Endothelial cell of umbilical vein (primary cell): ENCODE measurements around the gene SAMD4A.

Experiments
- EZH2 ChIP-seq: IDR thresholded peaks from 2 replicates; pipeline ENCODE4 v1.6.1; 2012; ENCODE audit warnings: borderline replicate concordance, low read depth, mild to moderate bottlenecking, moderate library complexity, low read length, inconsistent platforms; ENCODE audit not compliant: severe bottlenecking
- FOS ChIP-seq: IDR thresholded peaks from 2 replicates; pipeline ENCODE4 v1.6.1; 2011; ENCODE audit warnings: mild to moderate bottlenecking, low read length, moderate library complexity, borderline replicate concordance; ENCODE audit not compliant: insufficient read depth
- GATA2 ChIP-seq: IDR thresholded peaks from 2 replicates; pipeline ENCODE4 v1.7.0; 2011; ENCODE audit warnings: low read depth, mild to moderate bottlenecking, moderate library complexity, mixed read lengths, low read length; ENCODE audit not compliant: insufficient read length, insufficient read depth
- JUN ChIP-seq: IDR thresholded peaks from 2 replicates; pipeline ENCODE4 v1.6.1; 2011; ENCODE audit warnings: borderline replicate concordance, low read depth; ENCODE audit not compliant: insufficient read length, insufficient read depth
- MYC ChIP-seq: IDR thresholded peaks from one replicate; pipeline ENCODE4 v1.6.1; 2011; ENCODE audit warnings: mild to moderate bottlenecking, low read depth, low read length
- POLR2A ChIP-seq: IDR thresholded peaks from 2 replicates; pipeline ENCODE4 v1.6.1; 2012; ENCODE audit warnings: low read depth, mild to moderate bottlenecking, control low read depth, low read length
- POLR2AphosphoS5 ChIP-seq: IDR thresholded peaks from 2 replicates; pipeline ENCODE4 v1.6.1; 2012; ENCODE audit warnings: low read depth, mild to moderate bottlenecking, control low read depth, low read length, moderate library complexity; ENCODE audit not compliant: insufficient read depth
- TF ChIP-seq, protein P1 (sequence below), 2 donors: IDR thresholded peaks; 1 replicate in 1 of 2; 2 replicates in 1 of 2; pipeline ENCODE4 v1.5.1; 2011; ENCODE audit warnings: low read length in 2 of 2, mild to moderate bottlenecking in 2 of 2, moderate library complexity in 2 of 2, control low read depth in 1 of 2, inconsistent platforms in 1 of 2, low read depth in 1 of 2; ENCODE audit not compliant: insufficient read depth in 1 of 2; ENCODE audit errors: extremely low read depth in 1 of 2
- TF ChIP-seq, protein P2 (sequence below): IDR thresholded peaks from 2 replicates; pipeline ENCODE4 v1.6.1; 2011; ENCODE audit not compliant: insufficient read depth, insufficient read length

DNA sequence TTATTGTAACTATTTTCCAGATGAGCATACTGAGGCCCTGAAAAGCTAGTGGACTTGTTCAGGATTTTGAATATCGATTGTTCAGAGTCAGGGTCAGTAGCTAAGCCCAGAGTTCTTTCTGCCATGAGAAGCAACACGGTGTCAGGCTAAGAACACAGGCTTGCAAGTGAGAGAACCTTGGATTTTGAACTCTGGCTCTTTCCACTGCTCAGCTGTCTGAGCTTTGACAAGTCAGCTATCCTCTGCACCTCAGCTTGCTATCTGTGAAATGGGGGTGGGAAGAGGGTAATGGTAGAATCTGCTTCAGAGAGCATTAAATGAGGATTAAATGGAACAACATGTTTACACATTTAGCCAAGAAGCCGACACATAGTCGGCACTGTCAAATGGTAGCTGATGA is 157.2 kb downstream of the SAMD4A start:
- TF ChIP-seq, protein P1, sequence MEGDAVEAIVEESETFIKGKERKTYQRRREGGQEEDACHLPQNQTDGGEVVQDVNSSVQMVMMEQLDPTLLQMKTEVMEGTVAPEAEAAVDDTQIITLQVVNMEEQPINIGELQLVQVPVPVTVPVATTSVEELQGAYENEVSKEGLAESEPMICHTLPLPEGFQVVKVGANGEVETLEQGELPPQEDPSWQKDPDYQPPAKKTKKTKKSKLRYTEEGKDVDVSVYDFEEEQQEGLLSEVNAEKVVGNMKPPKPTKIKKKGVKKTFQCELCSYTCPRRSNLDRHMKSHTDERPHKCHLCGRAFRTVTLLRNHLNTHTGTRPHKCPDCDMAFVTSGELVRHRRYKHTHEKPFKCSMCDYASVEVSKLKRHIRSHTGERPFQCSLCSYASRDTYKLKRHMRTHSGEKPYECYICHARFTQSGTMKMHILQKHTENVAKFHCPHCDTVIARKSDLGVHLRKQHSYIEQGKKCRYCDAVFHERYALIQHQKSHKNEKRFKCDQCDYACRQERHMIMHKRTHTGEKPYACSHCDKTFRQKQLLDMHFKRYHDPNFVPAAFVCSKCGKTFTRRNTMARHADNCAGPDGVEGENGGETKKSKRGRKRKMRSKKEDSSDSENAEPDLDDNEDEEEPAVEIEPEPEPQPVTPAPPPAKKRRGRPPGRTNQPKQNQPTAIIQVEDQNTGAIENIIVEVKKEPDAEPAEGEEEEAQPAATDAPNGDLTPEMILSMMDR (IDR thresholded peaks at IDR 0.05; ENCODE audit: extremely low read depth in 1 of 2, insufficient read depth in 1 of 2, low read depth in 1 of 2, low read length in 2 of 2): no peak
- TF ChIP-seq POLR2A (no peak), POLR2AphosphoS5 (no peak), MYC (no peak), EZH2 (no peak), FOS (no peak), GATA2 (no peak), JUN (no peak)
- TF ChIP-seq, protein P2, sequence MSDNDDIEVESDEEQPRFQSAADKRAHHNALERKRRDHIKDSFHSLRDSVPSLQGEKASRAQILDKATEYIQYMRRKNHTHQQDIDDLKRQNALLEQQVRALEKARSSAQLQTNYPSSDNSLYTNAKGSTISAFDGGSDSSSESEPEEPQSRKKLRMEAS: no peak
